Breast epithelium (tissue), 4 donors: ENCODE measurements around the gene MAPK14. TPM values are rescaled to one million over a fixed set of nuclear protein-coding genes. Genes with fewer than 3 reads are reported as not detected.

Experiments used
- DNase-seq, 2 donors: peaks; one replicate each; pipeline ENCODE4 v3.0.0-alpha.2; 2019; ENCODE audit warnings: low spot score in 2 of 2
- H3K27ac ChIP-seq, 2 donors: fragments of 200-600 bp; sonication (generic) in 1 of 2; one replicate each; pipeline ENCODE4 v1.5.1; 2016 to 2019; ENCODE audit warnings: mild to moderate bottlenecking in 1 of 2
- H3K27me3 ChIP-seq, 2 donors: fragments of 200-600 bp; sonication (generic) in 1 of 2; one replicate each; pipeline versions ENCODE4 v1.5.1 to v1.6.0; 2017 to 2019; ENCODE audit warnings: control low read depth in 1 of 2, mild to moderate bottlenecking in 1 of 2
- H3K36me3 ChIP-seq: fragments of 200-600 bp; one replicate; pipeline ENCODE4 v1.5.1; 2019
- H3K4me1 ChIP-seq, 2 donors: fragments of 200-600 bp; sonication (generic); one replicate each; pipeline ENCODE4 v1.5.1; 2016 to 2019; ENCODE audit warnings: control low read depth in 1 of 2
- H3K4me3 ChIP-seq, 3 donors: fragments of 200-600 bp; sonication (generic); 1 replicate in 2 of 3; 2 replicates in 1 of 3; pipeline ENCODE4 v1.5.1; 2016 to 2019; ENCODE audit warnings: mild to moderate bottlenecking in 3 of 3, moderate library complexity in 2 of 3
- H3K9me3 ChIP-seq, 2 donors: fragments of 200-600 bp; sonication (generic) in 1 of 2; one replicate each; pipeline ENCODE4 v1.5.1; 2016 to 2019; ENCODE audit warnings: control low read depth in 1 of 2
- POLR2A ChIP-seq: fragments of 450-650 bp; IDR thresholded peaks from one replicate; pipeline ENCODE4 v1.6.1; 2016; ENCODE audit warnings: antibody characterized with exemption, mild to moderate bottlenecking, moderate library complexity
- POLR2AphosphoS5 ChIP-seq, 3 donors: sonication (generic); formaldehyde crosslinking; IDR thresholded peaks; one replicate each; pipeline ENCODE4 v1.6.1; 2017; ENCODE audit warnings: antibody characterized with exemption in 3 of 3
- intact Hi-C: fragments of 100-400 bp; cut with DNase I; formaldehyde crosslinking; loops from one replicate; pipeline ENCODE4 v1.15.1; 2023; ENCODE audit warnings: low total_unique reads
- total RNA-seq, 3 donors: library from RNA; depleted of rRNA; stranded (reverse); fragments of >200 nt; gene quantifications; one replicate each; pipeline ENCODE4 v1.1.0, GENCODE V29; 2016
- TF ChIP-seq, protein P1 (sequence below), 3 donors: fragments of 450-650 bp; IDR thresholded peaks; one replicate each; pipeline ENCODE4 v1.5.1; 2016 to 2017; ENCODE audit warnings: antibody characterized with exemption in 3 of 3, mild to moderate bottlenecking in 3 of 3, moderate library complexity in 3 of 3

MAPK14 gene
- total RNA-seq, 3 donors from 2014 or later: 72.8 to 85.6 (median 81.3) TPM

GRCh38 chr6:36135053-36135731, 107.6 kb downstream of the MAPK14 start:
- no peaks in the 10 kb centered on the region for H3K27me3 ChIP-seq
- no peaks in the 10 kb centered on the region for H3K9me3 ChIP-seq
- H3K4me1 ChIP-seq: peaks cover 0 to 3% of the 10 kb centered on the region in 2 donors
- H3K4me3 ChIP-seq: no peak overlapping the region
- no peaks in the 10 kb centered on the region for H3K36me3 ChIP-seq
- peak in 1 of 2 donors; percentile 30 for DNase-seq
- intact Hi-C loops: no loop called here
- H3K27ac ChIP-seq: peak overlapping the region; percentile 10 to 36
- TF ChIP-seq POLR2AphosphoS5 (IDR thresholded peaks at IDR 0.05): no peak
- TF ChIP-seq, protein P1, sequence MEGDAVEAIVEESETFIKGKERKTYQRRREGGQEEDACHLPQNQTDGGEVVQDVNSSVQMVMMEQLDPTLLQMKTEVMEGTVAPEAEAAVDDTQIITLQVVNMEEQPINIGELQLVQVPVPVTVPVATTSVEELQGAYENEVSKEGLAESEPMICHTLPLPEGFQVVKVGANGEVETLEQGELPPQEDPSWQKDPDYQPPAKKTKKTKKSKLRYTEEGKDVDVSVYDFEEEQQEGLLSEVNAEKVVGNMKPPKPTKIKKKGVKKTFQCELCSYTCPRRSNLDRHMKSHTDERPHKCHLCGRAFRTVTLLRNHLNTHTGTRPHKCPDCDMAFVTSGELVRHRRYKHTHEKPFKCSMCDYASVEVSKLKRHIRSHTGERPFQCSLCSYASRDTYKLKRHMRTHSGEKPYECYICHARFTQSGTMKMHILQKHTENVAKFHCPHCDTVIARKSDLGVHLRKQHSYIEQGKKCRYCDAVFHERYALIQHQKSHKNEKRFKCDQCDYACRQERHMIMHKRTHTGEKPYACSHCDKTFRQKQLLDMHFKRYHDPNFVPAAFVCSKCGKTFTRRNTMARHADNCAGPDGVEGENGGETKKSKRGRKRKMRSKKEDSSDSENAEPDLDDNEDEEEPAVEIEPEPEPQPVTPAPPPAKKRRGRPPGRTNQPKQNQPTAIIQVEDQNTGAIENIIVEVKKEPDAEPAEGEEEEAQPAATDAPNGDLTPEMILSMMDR (IDR thresholded peaks at IDR 0.05): no peak
- no peak for TF ChIP-seq POLR2A

DNA sequence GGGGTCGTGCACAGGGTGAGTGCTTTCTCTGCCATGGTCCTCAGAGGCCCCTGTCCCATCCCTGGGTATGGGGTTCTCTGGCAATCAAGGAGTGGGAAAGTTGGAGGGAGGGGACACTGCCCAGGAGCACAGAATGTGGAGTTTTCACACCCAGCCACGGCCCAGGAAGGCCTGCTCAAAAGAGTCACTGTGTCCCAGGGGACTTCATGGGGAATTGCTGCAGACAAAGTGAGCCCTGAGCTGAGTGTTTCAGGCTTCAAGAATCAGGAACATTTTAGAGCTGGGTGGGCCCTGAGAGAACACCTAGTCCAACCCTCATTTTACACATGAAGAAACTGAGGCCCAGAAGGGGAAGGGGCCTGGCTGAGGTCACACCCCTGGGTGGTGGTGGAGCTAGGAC, 108.4 kb downstream of the MAPK14 start:
- H3K4me1 ChIP-seq: peaks cover 0 to 3% of the 10 kb centered on the region in 2 donors
- H3K36me3 ChIP-seq: no peaks in the 10 kb centered on the region
- no peaks in the 10 kb centered on the region for H3K27me3 ChIP-seq
- TF ChIP-seq POLR2AphosphoS5 (IDR thresholded peaks at IDR 0.05): no peak
- no peak for TF ChIP-seq POLR2A
- TF ChIP-seq, protein P1 (IDR thresholded peaks at IDR 0.05): no peak
- H3K27ac ChIP-seq: peak overlapping the region; percentile 10 to 36
- intact Hi-C loops: no loop called here
- DNase-seq: no peak
- no peaks in the 10 kb centered on the region for H3K9me3 ChIP-seq
- no peak overlapping the region for H3K4me3 ChIP-seq

GRCh38 chr6:36136551-36136950, 108.9 kb downstream of the MAPK14 start:
- intact Hi-C loops: no loop called here

GRCh38 chr6:36138667-36139066, 111.1 kb downstream of the MAPK14 start:
- Histone ChIP-seq H3K4me1 (no peaks in the 10 kb centered on the region), H3K27ac (no peak overlapping the region), H3K4me3 (no peak overlapping the region), H3K9me3 (no peaks in the 10 kb centered on the region), H3K36me3 (no peaks in the 10 kb centered on the region), H3K27me3 (no peaks in the 10 kb centered on the region)
- no peak for DNase-seq
- intact Hi-C loops: no loop called here
- TF ChIP-seq POLR2A (no peak), POLR2AphosphoS5 (IDR thresholded peaks at IDR 0.05) (no peak)
- TF ChIP-seq, protein P1 (IDR thresholded peaks at IDR 0.05): no peak

More at GRCh38 chr6:36136551-36136950, 108.9 kb downstream of the MAPK14 start:
- Histone ChIP-seq H3K4me1 (peaks cover 0 to 3% of the 10 kb centered on the region in 2 donors), H3K36me3 (no peaks in the 10 kb centered on the region), H3K27me3 (no peaks in the 10 kb centered on the region), H3K27ac (no peak overlapping the region), H3K9me3 (no peaks in the 10 kb centered on the region), H3K4me3 (no peak overlapping the region)
- DNase-seq: no peak
- TF ChIP-seq POLR2A (no peak), POLR2AphosphoS5 (IDR thresholded peaks at IDR 0.05) (no peak)
- TF ChIP-seq, protein P1 (IDR thresholded peaks at IDR 0.05): no peak

- DNase-seq: no peak
- intact Hi-C loops: no loop called here
These were observed 111.8 kb downstream of the MAPK14 start for GRCh38 chr6:36139431-36139830.

More at GRCh38 chr6:36139431-36139830, 111.8 kb downstream of the MAPK14 start:
- no peaks in the 10 kb centered on the region for H3K36me3 ChIP-seq
- no peaks in the 10 kb centered on the region for H3K9me3 ChIP-seq
- H3K27me3 ChIP-seq: no peaks in the 10 kb centered on the region
- no peak overlapping the region for H3K27ac ChIP-seq
- TF ChIP-seq, protein P1 (IDR thresholded peaks at IDR 0.05): peak in 1 of 3 donors; percentile 11
- no peak for TF ChIP-seq POLR2A
- TF ChIP-seq POLR2AphosphoS5 (IDR thresholded peaks at IDR 0.05): no peak
- no peaks in the 10 kb centered on the region for H3K4me1 ChIP-seq
- H3K4me3 ChIP-seq: no peak overlapping the region
